OCI-M2 (cell line): ENCODE results near the gene ACADS.

Experiments
- DNase-seq: peaks from one replicate; lab custom pipeline; 2025; ENCODE audit not compliant: unreplicated experiment; lab: John Stamatoyannopoulos, UW

Gene ACADS

GRCh38 chr12:120751389-120751788 is 25.8 kb downstream of the ACADS start:
- no peak for DNase-seq

- DNase-seq, result no peak
Measured at GRCh38 chr12:120754792-120755191, 29.2 kb downstream of the ACADS start.

- no peak for DNase-seq
Measured at GRCh38 chr12:120755269-120755668, 29.6 kb downstream of the ACADS start.

- DNase-seq, result no peak
Measured at GRCh38 chr12:120757226-120757742, 31.7 kb downstream of the ACADS start.

DNA sequence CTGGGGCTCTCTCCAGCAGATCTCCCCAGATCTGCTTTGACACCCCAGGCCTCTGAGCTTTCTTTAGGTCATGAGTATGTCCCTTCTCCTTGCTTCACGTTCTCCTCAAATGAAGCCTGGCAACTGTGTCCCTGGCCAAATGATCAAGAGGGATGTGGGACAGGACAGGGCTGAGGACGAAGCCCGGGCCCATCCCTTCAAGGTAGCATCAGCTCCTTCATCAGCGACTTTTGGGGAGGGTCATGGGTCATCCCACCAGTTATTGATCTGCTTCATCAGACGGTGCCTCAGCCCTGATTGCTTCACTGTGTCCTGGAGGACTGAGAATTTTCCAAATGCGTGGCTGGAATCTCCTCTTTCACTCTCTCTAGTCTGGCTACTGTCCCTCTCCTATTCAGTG is 32.3 kb downstream of the ACADS start:
- no peak for DNase-seq

GRCh38 chr12:120758798-120759590 is 33.4 kb downstream of the ACADS start:
- no peak for DNase-seq

DNA sequence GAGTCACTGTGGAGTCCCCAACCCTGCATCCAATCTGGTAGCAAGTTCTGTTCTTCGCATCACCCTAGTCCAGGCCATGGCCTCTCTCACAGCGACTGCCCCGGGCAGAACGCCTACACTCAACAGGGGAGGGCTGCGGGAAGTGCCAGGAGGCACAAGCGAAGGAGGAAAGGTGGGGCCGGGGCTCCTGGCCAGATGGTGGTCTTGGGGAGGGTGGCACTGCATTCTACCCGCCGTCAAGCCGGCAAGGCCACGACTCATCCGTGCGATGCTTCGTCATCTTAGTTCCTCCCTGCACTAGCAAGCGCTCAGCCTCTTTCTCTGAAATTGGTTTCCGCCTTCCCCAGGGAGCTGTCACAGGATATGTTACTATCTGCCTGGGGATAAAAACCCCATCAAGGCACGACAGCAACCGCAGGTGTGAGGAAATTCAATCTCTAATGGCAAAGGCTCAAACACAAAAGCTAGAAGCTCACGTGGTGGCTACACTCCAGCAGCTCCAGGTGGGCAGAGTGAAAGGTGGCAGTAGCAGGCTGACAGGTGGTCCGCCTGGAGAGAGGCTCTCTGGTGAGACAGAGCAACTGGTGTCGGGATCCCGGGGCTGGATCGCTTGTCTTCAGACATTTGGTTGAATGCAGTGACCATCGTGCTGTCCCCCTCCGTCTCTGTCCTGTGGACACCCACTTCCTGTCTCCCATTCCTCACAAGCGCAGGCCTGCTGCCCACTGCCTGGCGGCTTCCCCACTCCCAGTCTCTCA is 34.1 kb downstream of the ACADS start:
- DNase-seq, result no peak

GRCh38 chr12:120760349-120761254 is 35.0 kb downstream of the ACADS start:
- no peak for DNase-seq

- no peak for DNase-seq
Measured at GRCh38 chr12:120761519-120761934, 35.9 kb downstream of the ACADS start.

DNA sequence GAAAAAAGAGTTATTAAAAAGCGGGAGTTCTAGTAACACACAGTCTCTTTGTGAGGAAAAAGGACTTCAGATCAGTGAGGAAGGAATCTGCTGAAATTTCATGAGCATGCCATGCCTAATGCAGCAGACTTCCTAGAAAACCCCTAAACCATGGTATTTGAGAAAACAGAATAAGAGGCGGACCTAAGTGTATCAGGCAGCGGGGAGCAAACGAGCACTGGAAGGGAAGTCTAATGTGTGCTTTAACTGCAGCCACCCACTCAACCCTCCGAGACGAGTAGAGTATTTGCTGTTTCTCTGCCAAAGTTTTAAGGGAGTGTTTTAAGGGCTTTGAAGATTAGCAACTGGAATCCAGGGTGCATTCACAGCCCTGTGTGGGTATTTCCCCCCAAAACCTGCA is 36.5 kb downstream of the ACADS start:
- DNase-seq, result no peak

GRCh38 chr12:120763250-120763649 is 37.6 kb downstream of the ACADS start:
- no peak for DNase-seq

DNA sequence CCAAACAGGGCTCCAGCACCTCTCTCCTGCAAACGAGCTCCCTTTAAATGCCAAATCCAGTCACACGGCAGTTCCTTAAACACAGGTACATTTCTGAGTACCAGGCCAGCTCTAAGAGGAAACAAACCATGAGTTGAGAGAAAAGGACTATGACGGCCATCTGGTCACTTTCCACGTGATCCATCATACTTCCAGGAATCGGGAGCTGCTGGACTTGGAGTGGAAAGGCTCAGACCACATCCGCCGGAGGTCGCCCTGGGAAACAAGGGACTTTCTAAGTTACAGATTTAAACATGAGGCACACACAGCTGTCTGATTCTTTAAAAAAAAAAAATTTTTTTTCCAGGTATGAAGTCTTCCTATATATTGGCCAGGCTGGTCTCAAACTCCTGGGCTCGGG is 39.2 kb downstream of the ACADS start:
- DNase-seq, result no peak

DNA sequence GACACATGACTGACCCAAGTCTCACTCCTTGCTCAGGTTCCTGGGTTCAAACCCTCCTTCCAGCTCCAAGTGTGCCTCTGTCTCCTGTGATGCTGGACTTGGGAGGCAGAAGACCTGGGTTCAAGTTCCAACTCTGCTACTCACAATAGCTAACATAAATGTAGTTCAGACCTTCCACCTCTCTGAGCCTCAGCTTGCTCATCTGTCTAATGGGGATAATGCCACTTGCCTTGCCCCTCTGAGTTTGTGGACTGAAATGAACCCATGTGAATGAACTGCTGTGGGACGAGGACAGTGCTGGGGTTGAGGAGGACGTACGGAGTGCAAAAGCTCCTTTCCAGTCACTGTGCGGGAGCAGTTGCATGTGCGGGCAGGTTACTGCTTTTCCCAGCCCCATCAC is 40.9 kb downstream of the ACADS start:
- DNase-seq, result no peak

- no peak for DNase-seq
Measured at GRCh38 chr12:120767071-120768024, 41.7 kb downstream of the ACADS start.

DNA sequence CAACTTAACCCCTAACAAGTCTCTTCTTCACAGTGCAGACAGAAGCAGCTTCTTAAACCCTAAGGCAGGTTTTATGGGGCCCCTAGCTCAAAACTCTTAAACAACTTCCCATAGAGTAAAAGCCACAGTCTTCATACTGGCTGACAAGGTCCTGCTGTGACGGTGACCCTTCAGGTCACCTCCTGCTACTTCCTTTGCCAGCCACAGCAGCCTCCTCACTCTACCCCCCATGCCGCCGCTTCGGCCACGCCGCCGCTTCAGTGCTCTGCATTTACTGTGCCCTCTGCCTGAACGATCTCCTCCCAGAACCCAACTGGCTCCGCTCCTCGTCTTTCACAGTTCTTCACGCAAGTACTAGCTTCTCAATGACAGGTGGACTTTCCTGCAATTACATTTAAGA is 45.5 kb downstream of the ACADS start:
- no peak for DNase-seq

DNA sequence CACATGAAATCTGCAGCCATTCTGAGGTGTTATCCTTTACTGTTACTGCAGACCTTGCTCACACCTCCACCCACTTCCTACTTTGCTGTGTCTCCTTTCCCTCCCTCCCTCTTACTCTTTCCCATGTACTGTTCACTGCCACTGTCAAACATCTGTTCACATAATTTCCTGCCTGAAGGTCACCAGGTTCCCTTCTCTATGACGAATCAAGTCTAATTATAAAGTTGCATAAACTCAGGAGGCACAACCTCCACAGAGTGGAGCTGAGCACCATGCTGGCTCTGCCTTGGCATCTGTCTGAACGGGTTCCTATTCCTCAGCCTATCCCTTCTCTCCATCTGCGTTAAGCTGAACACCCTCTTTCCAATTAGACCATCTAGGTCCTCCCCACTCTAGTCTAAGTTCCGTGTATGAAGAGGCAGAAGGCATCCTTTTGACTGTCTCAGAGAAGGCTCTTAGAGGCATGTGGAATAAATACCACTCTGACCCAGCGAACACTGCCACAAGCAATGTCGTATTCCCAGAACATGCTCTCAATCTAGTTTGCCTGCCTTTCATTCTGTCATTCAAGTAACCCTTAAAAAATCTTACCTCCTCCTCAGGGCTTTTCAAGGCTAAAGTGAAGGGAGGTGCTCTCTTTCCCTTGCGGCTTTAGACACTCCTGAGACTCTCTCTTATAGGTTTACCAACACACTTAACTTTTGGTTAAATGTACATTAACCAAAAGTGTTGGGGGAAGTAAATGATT is 48.7 kb downstream of the ACADS start:
- no peak for DNase-seq

GRCh38 chr12:120775862-120776552 is 50.4 kb downstream of the ACADS start:
- no peak for DNase-seq

DNA sequence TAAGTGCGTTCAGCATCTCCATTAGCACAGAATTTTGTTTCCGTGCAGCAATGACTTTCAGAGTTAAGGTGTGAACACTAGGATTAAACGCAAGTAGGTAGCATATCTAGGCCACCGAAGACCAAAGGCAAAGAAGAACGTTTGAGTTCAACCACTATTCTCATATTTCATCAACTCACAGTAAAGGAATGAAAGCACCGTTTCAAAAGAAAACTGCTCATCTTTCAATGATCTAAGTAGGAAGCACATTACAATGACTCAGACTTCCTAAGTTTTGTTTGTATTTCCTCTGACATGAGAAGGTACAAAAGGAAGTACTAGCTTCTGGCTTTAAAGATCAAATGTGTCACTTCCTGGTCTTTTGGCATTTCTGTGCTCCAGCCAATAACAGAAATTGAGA is 57.6 kb downstream of the ACADS start:
- DNase-seq, result no peak

DNA sequence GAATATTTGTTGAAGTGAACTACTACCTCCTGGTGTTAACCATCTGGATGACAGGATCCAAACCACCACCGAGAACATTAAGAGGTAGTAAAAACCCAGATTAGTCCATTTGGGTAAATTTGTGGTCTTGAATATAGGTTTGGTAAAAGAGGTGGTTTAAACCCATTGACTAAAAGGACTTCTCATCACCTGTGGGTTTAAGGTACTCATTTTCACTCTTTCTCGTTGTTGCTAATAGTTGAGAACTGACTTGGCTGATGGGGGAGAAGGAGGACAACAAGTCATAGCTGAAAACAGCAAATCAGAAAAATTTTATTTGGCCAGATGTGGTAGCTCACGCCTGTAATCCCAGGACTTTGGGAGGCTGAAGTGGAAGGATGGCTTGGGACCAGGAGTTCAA is 59.2 kb downstream of the ACADS start:
- no peak for DNase-seq
